Spleen (tissue), 7 donors: ENCODE measurements around the gene EML5.

Experiments
- POLR2A ChIP-seq, 3 donors: fragments of 450-650 bp; IDR thresholded peaks; one replicate each; pipeline ENCODE4 v1.5.1; 2017; ENCODE audit warnings: antibody characterized with exemption in 3 of 3, mild to moderate bottlenecking in 1 of 3
- TF ChIP-seq, protein P1 (sequence below), 11 experiments: fragments of 200-600 bp in 7 of 11; fragments of 450-650 bp in 4 of 11; sonication (generic) in 4 of 11; IDR thresholded peaks in 8 of 11; conservative IDR thresholded peaks in 3 of 11; 1 replicate in 7 of 11; 2 replicates in 4 of 11; pipeline versions ENCODE4 v1.4.0 to v1.8.0; 2016 to 2021; ENCODE audit warnings: antibody characterized with exemption in 11 of 11, inconsistent platforms in 4 of 11, mild to moderate bottlenecking in 1 of 11
- donor health status: DM: no; HTN: no; CAD: no; lungs with moderate emphysema.
- donor health status: DM: no; HTN: no; CAD: no.
- donor health status: DM: no; HTN: no; CAD: no.

DNA sequence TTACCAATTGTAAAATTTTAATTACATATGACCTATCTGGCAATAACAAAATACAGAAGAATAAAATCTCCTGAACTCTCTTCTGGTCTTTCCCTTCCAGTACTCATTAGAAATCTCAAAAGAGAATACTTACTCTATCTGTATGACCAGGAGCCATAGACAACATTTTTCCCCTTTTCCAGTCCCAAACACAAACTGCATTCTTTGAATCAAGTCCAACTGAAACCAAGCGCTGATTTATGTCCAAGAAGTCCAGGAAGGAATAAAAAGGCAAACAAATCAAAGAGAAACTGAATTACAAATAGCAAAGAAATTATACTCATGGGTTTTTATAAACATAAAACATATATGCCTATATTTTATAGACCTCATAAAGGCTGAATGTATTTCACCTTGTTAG is 46.7 kb downstream of the EML5 start:
- TF ChIP-seq, protein P1, sequence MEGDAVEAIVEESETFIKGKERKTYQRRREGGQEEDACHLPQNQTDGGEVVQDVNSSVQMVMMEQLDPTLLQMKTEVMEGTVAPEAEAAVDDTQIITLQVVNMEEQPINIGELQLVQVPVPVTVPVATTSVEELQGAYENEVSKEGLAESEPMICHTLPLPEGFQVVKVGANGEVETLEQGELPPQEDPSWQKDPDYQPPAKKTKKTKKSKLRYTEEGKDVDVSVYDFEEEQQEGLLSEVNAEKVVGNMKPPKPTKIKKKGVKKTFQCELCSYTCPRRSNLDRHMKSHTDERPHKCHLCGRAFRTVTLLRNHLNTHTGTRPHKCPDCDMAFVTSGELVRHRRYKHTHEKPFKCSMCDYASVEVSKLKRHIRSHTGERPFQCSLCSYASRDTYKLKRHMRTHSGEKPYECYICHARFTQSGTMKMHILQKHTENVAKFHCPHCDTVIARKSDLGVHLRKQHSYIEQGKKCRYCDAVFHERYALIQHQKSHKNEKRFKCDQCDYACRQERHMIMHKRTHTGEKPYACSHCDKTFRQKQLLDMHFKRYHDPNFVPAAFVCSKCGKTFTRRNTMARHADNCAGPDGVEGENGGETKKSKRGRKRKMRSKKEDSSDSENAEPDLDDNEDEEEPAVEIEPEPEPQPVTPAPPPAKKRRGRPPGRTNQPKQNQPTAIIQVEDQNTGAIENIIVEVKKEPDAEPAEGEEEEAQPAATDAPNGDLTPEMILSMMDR (IDR thresholded peaks at IDR 0.05 in 8 of 11, conservative IDR thresholded peaks at IDR 0.05 in 3 of 11): no peak
- TF ChIP-seq POLR2A (IDR thresholded peaks at IDR 0.05): no peak
